Epithelial cell of esophagus (primary cell): Measurements from ENCODE around the gene R3HDM4.
A peak's percentile ranks its signal among the peaks of the same experiment; 100 is the strongest.

Experiments
- DNase-seq: peaks from one replicate; pipeline ENCODE4 v3.0.0; 2010; ENCODE audit warnings: low read depth
- H3K4me3 ChIP-seq: 2 replicates; pipeline ENCODE4 v1.5.1; 2011; ENCODE audit warnings: mild to moderate bottlenecking, low read length, control low read depth
- TF ChIP-seq, protein P1 (sequence below): IDR thresholded peaks from 2 replicates; pipeline ENCODE4 v1.5.1; 2011; ENCODE audit warnings: low read depth, mild to moderate bottlenecking, low read length, control low read depth, inconsistent platforms; ENCODE audit not compliant: insufficient read depth; ENCODE audit errors: missing control alignments

R3HDM4 gene

DNA sequence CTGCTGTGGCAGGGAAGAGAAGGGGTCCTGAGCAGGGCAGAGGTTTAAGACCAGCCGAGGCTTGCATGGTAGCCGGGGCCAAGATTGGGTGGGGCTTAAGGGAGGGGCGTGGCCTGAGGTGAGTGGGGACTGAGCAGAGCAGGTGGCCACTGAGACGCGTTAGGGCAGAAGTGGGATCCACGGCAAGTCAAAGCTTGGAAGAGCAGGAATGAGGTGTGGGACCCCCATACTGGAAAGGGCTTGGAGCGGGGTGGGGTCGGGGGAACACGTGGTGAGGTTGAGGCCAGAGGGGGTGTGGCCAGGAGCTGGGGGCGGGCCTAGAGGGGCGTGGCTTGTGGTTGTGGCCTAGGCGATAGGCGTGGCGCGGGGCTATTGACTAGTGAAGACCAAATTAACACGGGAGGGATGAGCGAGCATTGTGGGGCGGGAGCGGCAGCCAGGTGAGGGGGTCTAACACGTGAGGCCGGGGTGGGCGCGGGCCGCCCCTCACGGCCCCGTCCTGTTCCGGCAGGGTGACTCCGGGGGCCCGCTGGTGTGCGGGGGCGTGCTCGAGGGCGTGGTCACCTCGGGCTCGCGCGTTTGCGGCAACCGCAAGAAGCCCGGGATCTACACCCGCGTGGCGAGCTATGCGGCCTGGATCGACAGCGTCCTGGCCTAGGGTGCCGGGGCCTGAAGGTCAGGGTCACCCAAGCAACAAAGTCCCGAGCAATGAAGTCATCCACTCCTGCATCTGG is 50.3 kb downstream of the R3HDM4 start:
- DNase-seq = peak; percentile 71
- H3K4me3 ChIP-seq = no peak overlapping the region
- TF ChIP-seq, protein P1, sequence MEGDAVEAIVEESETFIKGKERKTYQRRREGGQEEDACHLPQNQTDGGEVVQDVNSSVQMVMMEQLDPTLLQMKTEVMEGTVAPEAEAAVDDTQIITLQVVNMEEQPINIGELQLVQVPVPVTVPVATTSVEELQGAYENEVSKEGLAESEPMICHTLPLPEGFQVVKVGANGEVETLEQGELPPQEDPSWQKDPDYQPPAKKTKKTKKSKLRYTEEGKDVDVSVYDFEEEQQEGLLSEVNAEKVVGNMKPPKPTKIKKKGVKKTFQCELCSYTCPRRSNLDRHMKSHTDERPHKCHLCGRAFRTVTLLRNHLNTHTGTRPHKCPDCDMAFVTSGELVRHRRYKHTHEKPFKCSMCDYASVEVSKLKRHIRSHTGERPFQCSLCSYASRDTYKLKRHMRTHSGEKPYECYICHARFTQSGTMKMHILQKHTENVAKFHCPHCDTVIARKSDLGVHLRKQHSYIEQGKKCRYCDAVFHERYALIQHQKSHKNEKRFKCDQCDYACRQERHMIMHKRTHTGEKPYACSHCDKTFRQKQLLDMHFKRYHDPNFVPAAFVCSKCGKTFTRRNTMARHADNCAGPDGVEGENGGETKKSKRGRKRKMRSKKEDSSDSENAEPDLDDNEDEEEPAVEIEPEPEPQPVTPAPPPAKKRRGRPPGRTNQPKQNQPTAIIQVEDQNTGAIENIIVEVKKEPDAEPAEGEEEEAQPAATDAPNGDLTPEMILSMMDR = no peak

DNA sequence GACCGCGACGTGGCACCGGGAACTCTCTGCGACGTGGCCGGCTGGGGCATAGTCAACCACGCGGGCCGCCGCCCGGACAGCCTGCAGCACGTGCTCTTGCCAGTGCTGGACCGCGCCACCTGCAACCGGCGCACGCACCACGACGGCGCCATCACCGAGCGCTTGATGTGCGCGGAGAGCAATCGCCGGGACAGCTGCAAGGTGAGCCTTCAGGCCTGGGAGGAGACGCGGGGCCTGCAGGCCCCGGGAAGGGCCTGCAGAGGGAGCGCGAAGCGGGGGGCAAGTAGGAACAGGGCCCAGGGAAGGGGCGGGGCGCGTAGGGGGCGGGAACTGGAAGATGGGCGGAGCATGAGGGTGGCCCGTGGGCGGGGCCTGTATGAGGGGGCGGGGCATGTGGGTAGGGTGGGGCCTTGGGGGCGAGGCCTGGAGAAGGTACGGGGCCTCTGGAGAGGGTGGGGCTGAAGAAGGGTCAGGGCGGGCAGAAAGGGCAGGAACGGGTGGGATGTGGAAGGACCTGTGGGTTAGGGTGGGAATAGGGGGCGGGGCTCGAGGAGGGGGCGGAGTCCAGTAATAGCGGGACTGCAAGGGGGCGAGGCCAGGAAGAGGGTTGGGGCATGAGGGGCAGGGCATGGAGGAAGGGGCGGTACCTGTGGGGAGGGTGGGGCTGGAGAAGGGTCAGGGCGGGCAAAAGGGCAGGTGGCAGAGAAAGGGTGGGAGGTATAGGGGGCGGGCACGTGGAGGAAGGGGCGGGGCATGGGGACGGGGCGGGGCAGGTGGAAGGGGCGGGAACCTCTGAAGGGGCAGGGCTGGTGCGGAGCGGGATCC is 51.1 kb downstream of the R3HDM4 start:
- TF ChIP-seq, protein P1 = peak; percentile 12
- H3K4me3 ChIP-seq = no peak overlapping the region
- peak; percentile 66 for DNase-seq

DNA sequence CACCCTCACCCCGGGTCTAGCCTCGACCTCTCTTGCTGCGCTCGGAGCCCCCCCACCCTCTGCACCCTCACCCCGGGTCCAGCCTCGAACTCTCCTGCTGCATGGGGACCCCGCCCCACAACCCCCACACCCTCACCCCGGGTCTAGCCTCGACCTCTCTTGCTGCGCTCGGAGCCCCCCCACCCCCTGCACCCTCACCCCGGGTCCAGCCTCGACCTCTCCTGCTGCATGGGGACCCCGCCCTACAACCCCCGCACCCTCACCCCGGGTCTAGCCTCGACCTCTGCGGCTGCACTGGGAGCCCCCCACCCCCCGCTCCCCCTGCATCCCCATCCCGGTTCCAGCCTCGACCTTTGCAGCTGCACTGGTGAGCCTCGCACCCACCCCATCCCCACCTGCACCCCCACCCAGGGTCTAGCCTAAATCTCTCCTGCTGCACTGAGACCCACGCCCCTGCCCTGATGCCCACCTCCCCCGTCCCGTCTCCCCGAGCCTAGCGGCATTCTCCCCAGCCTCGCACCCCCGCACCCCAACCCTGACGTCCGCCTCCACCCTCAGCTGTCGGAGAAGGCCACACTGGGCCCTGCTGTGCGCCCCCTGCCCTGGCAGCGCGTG is 51.8 kb downstream of the R3HDM4 start:
- TF ChIP-seq, protein P1 = no peak
- DNase-seq = no peak
- H3K4me3 ChIP-seq = no peak overlapping the region

DNA sequence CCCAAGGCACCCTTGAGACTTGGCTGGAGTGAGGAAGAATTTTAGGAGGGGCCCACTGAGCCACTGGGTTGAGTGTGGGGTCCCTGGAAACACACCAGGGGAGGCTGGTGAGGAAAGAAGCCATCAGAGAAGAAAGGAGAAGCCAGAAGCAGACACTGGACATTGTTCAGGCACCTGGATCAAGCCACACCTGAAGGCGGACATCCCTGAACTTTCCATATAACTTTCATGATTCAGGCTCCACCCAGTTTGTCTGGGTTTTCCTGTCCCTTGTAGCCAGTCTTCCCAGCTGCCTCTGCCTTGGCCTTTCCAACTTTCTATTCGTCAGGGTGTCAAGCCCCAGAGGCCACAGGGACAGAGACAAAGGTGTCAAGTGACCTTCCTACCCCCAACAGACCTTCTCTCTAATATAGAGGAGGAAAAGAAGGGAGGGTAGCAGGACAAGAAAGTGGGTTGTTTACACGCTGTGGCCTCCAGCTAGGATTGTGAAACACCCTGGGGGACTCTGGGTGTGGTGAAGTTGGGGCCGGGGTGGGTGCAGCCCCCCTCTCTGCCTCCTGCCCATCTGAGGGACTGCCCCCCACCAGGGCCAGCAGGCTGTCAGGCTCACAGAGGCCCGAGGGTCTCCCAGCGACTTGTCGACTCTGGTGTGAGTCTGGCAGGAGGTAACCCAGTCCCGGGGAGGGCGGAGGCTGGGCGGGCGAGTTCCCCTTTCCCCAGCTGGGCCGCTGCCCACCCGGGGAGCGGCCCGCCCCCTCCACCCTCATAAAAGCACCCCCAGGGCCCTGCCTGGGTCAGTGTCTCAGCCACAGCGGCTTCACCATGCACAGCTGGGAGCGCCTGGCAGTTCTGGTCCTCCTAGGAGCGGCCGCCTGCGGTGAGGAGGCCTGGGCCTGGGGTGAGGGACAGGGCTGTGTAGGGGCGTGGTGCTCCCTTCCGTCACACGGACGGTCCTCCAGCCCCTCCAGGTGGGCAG is 53.9 kb downstream of the R3HDM4 start, which contains the start of gene CFD:
Gene CFD (plus strand): TSS at position 797 of the 976 bp plus-strand sequence. CDS start 26 bp downstream, at position 823.
- TF ChIP-seq, protein P1 = no peak
- no peak for DNase-seq
- no peak within 1 kb of the TSS for H3K4me3 ChIP-seq

DNA sequence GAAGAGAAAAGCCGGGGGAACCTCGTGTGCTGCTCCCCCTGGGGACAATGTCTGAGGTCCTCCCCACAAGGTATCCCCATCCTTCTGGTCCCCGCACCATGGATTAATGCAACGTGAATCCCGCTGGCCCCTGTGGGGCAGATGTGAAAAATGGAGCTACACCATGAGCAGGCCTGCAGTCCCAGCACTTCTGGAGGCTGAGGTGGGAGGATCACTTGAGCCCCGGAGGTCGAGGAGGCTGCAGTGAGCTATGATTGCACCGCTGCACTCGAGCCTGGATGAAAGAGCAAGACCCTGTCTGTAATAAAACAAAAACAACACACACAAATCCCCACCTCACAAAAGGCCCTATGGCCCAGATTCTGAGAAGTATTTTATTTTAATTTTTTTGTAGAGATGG is 54.7 kb downstream of the R3HDM4 start:
- TF ChIP-seq, protein P1 = no peak
- DNase-seq = no peak
- no peak overlapping the region for H3K4me3 ChIP-seq

DNA sequence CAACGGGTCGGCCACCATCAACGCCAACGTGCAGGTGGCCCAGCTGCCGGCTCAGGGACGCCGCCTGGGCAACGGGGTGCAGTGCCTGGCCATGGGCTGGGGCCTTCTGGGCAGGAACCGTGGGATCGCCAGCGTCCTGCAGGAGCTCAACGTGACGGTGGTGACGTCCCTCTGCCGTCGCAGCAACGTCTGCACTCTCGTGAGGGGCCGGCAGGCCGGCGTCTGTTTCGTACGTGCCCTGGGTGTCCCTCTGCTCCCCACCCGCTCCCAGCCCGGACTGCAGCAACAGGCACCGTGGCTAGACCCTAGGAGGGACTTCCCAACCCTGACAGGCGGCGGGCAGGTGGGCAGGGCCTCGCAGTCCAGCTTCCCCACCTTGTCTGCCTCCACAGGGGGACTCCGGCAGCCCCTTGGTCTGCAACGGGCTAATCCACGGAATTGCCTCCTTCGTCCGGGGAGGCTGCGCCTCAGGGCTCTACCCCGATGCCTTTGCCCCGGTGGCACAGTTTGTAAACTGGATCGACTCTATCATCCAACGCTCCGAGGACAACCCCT is 57.4 kb downstream of the R3HDM4 start:
- no peak overlapping the region for H3K4me3 ChIP-seq
- no peak for DNase-seq
- TF ChIP-seq, protein P1 = no peak
